ENCODE results near the gene BMERB1.

GRCh38 chr16:15507301-15507958 is 73.0 kb downstream of the BMERB1 start:
- TF ChIP-seq CTCF (IDR thresholded peaks at IDR 0.05 in 8 of 11, conservative IDR thresholded peaks at IDR 0.05 in 3 of 11) (no peak), POLR2A (IDR thresholded peaks at IDR 0.05) (no peak), POLR2AphosphoS5 (IDR thresholded peaks at IDR 0.05) (peak in 1 of 3 donors; percentile 12)
